ENCODE results near the gene ABCG8. TPM values are rescaled to one million over a fixed set of nuclear protein-coding genes. Genes with fewer than 3 reads are reported as not detected.

ABCG8 gene
- total RNA-seq = not detected

DNA sequence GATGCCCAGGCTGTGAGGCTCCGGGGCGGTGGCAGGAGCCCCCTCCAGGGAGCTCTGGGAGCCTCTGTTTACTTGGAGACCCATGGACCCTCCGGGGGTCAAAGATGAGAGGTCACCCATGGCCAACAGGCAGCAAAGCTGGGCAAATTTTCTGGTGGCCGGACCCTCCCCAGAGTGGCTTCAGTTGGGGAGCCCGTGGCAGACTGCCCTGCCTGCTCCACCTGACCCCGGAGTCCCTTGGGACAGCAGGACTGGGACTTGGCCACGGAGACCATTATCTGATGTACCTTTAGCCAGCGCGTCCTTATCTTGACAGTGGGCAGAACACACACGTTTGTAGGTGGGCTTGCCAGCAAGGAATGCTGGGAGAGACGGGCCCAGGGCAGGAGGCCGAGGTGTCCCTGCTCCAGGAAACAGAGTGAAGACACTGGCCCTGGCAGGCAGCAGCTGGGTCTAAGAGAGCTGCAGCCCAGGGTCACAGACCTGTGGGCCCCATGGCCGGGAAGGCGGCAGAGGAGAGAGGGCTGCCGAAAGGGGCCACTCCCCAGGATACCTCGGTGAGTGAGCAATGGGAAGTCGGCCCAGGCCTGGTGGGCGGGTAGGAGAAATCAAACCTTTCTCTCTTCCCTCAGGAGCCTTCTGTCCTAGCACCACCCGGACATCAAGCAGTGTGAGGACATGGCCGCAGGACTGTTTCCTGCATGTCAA, at the start of gene ABCG8, which contains the start of gene ABCG5:
ABCG8 (plus strand) TSS at position 412 of the 708 bp plus-strand sequence; CDS start at position 495, 83 bp downstream.
ABCG5 (minus strand) TSS at position 280 of the 708 bp plus-strand sequence; CDS start at position 120, 160 bp downstream.
- H3K4me3 Mint-ChIP-seq = no peak within 1 kb of the TSS

DNA sequence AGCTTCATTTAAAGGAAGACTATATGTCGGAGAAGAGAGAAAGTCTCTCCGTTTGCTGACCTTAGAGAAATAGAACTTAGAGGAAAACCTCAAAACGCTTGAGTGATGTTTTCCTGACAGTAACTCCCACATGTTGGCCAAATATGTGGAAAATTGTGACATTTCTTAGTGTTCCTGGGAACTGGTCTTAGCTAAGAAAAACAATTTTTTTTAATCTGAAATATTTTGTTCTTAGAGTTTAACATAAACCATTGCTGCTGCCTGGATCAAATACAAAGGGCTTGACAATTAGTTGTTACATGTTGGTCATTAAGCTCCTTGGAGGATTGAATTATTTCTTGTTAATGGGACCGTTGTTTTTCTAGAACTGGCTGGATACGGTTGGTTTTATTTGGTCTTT, 48.6 kb upstream of the ABCG8 start:
- CTCF ChIA-PET = interaction anchor here (0.6 kb wide), 1 partner anchor 195 kb away, joined by 5 read pairs; no protein-coding TSS in a partner anchor
- H3K27me3 Mint-ChIP-seq (ENCODE audit: low read depth) = no peaks in the 10 kb centered on the region
- no peak overlapping the region for H3K27ac Mint-ChIP-seq
- intact Hi-C loops (cut with micrococcal nuclease) = no loop called here
- no peak for DNase-seq
- H3K4me1 Mint-ChIP-seq (ENCODE audit: low read depth) = peaks cover 23% of the 10 kb centered on the region
- H3K36me3 Mint-ChIP-seq (ENCODE audit: low read depth) = peaks cover 1% of the 10 kb centered on the region
- no peak overlapping the region for H3K4me3 Mint-ChIP-seq
- no peaks in the 10 kb centered on the region for H3K9me3 Mint-ChIP-seq

More for the DNA sequence above, at the start of gene ABCG8, which contains the start of gene ABCG5:
- intact Hi-C loops (cut with micrococcal nuclease) = no loop called here
- no peaks in the 10 kb centered on the region for H3K36me3 Mint-ChIP-seq (ENCODE audit: low read depth)
- CTCF ChIA-PET = no interaction called here
- no peaks in the 10 kb centered on the region for H3K4me1 Mint-ChIP-seq (ENCODE audit: low read depth)
- no peaks in the 10 kb centered on the region for H3K27me3 Mint-ChIP-seq (ENCODE audit: low read depth)
- no peaks in the 10 kb centered on the region for H3K9me3 Mint-ChIP-seq
- no peak for DNase-seq
- H3K27ac Mint-ChIP-seq = no peak within 1 kb of the TSS

DNA sequence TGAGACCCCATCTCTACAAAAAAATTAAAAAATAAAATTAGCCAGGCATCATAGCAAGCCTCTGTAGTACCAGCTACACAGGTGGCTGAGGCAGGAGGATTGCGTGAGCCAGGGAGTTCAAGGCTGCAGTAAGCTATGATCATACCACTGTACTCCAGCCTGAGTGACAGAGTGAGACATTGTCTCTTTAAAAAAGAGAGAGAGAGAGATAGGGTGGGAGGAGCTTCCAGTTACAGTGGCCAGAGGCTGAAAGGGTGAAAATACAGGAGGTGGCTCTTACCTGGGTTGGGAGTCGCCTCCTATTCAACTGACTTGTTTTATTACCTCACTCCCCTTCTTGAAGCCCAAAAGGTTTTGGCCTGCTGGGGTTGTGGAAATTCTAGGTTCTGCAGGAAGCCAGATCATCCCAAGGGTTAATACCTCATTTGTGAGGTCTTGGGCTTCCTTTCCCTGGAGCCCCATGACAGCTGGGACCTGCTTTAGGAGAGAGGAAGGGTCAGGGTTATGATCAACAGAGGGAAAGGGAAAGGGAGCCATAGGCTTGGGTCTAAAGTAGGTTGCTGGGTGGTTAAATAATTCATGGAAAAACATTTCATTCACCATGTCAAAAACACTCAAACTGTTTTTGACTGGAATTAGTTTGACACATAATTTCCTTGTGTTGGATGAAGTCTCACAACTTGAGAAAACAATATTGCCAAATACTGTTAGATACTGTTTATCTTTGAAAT, 47.6 kb upstream of the ABCG8 start:
- H3K27ac Mint-ChIP-seq = no peak overlapping the region

DNA sequence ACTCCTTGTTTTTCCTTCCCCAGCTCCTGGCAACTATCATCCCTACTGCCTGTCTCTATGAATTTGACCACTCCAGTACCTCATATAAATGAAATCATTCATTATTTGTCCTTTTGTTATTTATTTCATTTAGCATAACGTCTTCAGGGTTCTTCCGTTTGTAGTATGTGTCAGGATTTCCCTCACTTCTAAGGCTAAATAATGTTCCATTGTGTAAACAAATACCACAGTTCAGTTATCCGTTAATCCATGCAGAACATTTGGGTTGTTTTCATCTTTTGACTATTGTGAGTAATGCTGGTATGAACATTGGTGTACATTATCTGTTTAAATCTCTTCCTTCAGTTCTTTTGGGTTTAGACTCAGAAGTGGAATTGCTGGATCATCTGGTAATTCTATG, 46.1 kb upstream of the ABCG8 start:
- Mint-ChIP-seq H3K27ac (no peak overlapping the region), H3K9me3 (no peaks in the 10 kb centered on the region), H3K4me1 (ENCODE audit: low read depth) (peaks cover 18% of the 10 kb centered on the region), H3K36me3 (ENCODE audit: low read depth) (peaks cover 1% of the 10 kb centered on the region), H3K4me3 (no peak overlapping the region), H3K27me3 (ENCODE audit: low read depth) (no peaks in the 10 kb centered on the region)
- DNase-seq = no peak
- CTCF ChIA-PET = no interaction called here
- intact Hi-C loops (cut with micrococcal nuclease) = no loop called here

More for the DNA sequence above, 47.6 kb upstream of the ABCG8 start:
- intact Hi-C loops (cut with micrococcal nuclease) = no loop called here
- no peaks in the 10 kb centered on the region for H3K27me3 Mint-ChIP-seq (ENCODE audit: low read depth)
- H3K4me1 Mint-ChIP-seq (ENCODE audit: low read depth) = peaks cover 23% of the 10 kb centered on the region
- no peaks in the 10 kb centered on the region for H3K9me3 Mint-ChIP-seq
- CTCF ChIA-PET = no interaction called here
- H3K36me3 Mint-ChIP-seq (ENCODE audit: low read depth) = peaks cover 1% of the 10 kb centered on the region
- DNase-seq = no peak
- H3K4me3 Mint-ChIP-seq = no peak overlapping the region

DNA sequence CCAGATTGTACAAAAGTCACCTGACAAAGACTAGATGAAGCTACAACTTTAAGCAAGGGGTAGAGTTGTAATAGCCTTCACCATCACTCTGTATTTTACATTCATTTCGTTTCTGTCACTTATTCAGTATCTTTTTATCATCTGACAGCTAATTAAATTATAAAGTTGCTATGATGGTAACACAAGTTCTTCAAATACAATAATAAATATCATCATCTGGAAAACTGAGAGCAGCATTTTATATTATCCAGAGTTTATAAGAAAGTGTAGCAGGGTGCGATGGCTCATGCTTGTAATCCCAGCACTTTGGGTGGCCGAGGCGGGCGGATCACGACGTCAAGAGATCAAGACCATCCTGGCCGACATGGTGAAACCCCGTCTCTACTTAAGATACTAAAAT, 43.8 kb upstream of the ABCG8 start:
- Mint-ChIP-seq H3K4me1 (ENCODE audit: low read depth) (peaks cover under 1% of the 10 kb centered on the region), H3K27ac (no peak overlapping the region), H3K9me3 (no peaks in the 10 kb centered on the region), H3K36me3 (ENCODE audit: low read depth) (no peaks in the 10 kb centered on the region), H3K27me3 (ENCODE audit: low read depth) (no peaks in the 10 kb centered on the region), H3K4me3 (no peak overlapping the region)
- DNase-seq = no peak
- intact Hi-C loops (cut with micrococcal nuclease) = no loop called here
- CTCF ChIA-PET = no interaction called here

DNA sequence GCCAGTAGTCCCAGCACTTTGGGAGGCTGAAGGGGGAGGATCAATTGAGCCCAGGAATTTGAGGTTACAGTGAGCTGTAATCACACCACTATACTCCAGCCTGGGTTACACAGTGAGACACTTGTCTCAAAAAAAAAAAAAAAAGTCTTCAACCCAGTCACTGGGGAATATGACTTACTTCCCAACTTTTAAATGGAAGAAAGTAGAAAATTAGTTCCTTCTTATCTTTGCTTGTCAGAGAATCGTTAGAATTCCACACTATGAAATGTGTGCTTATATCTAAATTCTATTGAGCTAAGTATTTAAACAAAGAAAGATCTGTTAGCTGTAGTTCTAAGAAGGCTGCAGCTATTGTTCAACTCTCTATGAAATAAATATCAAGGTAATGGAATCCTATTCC, 42.6 kb upstream of the ABCG8 start:
- Mint-ChIP-seq H3K4me1 (ENCODE audit: low read depth) (no peaks in the 10 kb centered on the region), H3K4me3 (no peak overlapping the region), H3K9me3 (no peaks in the 10 kb centered on the region), H3K27ac (no peak overlapping the region), H3K27me3 (ENCODE audit: low read depth) (no peaks in the 10 kb centered on the region), H3K36me3 (ENCODE audit: low read depth) (no peaks in the 10 kb centered on the region)
- DNase-seq = no peak
- CTCF ChIA-PET = interaction anchor here (0.6 kb wide), 2 partner anchors 669 to 1162 kb away, joined by 3 read pairs; no protein-coding TSS in a partner anchor
- intact Hi-C loops (cut with micrococcal nuclease) = no loop called here

DNA sequence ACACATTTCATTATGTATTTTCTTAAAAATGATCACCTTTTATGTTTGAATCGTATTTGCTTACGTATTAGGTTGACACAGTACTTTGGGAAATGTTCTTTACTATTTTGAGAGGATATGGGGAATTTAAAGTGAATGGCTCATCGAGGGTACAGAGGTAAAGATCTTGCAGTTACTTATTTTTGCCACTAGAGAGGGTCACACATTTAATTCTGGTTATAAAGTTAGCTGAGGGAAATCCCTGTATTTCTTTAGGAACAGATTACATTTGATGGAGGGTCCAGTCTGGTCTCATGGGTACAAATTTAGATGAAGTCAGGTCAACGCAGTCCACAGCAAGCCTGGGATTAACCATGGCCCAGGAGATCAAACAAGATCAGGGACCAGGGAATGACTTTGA, 40.5 kb upstream of the ABCG8 start:
- no peak overlapping the region for H3K27ac Mint-ChIP-seq
- H3K36me3 Mint-ChIP-seq (ENCODE audit: low read depth) = no peaks in the 10 kb centered on the region
- no peak overlapping the region for H3K4me3 Mint-ChIP-seq
- no peaks in the 10 kb centered on the region for H3K4me1 Mint-ChIP-seq (ENCODE audit: low read depth)
- CTCF ChIA-PET = interaction anchor here (0.9 kb wide), 1 partner anchor 27 kb away, joined by 3 read pairs; no protein-coding TSS in a partner anchor
- no peaks in the 10 kb centered on the region for H3K27me3 Mint-ChIP-seq (ENCODE audit: low read depth)
- DNase-seq = no peak
- no peaks in the 10 kb centered on the region for H3K9me3 Mint-ChIP-seq
- intact Hi-C loops (cut with micrococcal nuclease) = no loop called here

DNA sequence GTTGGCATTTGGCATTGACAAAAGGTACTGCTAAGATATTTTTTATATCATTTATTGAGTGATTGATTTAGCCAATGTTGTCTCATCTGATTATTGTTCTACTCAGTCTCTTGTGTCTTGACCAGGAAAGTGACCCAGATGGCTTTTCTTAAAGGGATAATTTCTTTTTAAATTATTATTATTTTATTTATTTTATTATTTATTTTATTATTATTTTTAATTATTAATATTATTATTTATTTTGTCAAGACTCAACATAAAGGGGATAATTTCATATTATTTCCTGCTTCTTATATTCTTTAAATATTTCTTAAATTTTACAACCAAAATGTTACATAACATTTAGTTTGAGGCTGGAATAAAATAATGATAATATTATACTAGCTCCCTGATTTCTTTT, 37.9 kb upstream of the ABCG8 start:
- Mint-ChIP-seq H3K9me3 (no peaks in the 10 kb centered on the region), H3K27ac (no peak overlapping the region), H3K27me3 (ENCODE audit: low read depth) (no peaks in the 10 kb centered on the region), H3K4me3 (no peak overlapping the region), H3K36me3 (ENCODE audit: low read depth) (no peaks in the 10 kb centered on the region), H3K4me1 (ENCODE audit: low read depth) (no peaks in the 10 kb centered on the region)
- CTCF ChIA-PET = no interaction called here
- no peak for DNase-seq
- intact Hi-C loops (cut with micrococcal nuclease) = no loop called here

DNA sequence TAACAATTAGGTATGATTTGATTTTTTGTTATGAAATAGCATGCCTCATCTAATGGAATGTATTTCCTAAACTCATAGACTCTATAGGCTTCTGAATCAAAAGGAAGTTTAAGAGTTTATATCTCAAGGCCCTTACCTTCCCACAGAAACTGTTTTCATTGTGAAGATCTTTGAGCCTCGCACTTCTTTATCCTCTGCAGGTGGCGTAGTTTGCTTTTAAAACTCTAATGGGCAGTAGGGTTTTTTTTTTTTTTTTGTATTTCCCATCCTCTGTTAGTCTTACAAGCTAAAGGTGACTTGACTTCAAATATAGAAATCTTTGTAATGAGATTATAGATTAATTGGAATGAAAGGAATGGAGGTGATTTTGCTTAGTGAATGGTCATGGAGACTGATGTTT, 36.6 kb upstream of the ABCG8 start:
- Mint-ChIP-seq H3K36me3 (ENCODE audit: low read depth) (peaks cover 3% of the 10 kb centered on the region), H3K27me3 (ENCODE audit: low read depth) (no peaks in the 10 kb centered on the region), H3K9me3 (no peaks in the 10 kb centered on the region), H3K4me3 (no peak overlapping the region), H3K4me1 (ENCODE audit: low read depth) (no peaks in the 10 kb centered on the region), H3K27ac (no peak overlapping the region)
- CTCF ChIA-PET = no interaction called here
- no peak for DNase-seq
- intact Hi-C loops (cut with micrococcal nuclease) = no loop called here

DNA sequence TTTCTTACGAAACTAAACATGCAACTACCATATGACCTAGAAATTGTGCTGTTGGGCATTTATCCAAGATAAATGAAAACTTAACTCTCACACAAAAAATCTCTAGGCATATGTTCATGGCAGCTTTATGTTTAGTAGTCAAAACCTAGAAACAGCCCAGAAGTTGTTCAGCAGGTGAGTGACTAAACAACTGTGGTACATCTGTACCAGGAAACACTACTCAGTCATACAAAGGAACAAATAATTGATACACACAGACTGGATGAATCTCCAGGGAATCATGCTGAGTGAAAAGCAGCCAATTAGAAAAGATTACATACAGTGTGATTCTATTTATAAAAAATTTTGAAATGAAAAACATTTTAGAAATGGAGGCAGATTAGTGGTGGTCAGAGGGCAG, 35.7 kb upstream of the ABCG8 start:
- intact Hi-C loops (cut with micrococcal nuclease) = no loop called here
- CTCF ChIA-PET = no interaction called here
- H3K27me3 Mint-ChIP-seq (ENCODE audit: low read depth) = no peaks in the 10 kb centered on the region

DNA sequence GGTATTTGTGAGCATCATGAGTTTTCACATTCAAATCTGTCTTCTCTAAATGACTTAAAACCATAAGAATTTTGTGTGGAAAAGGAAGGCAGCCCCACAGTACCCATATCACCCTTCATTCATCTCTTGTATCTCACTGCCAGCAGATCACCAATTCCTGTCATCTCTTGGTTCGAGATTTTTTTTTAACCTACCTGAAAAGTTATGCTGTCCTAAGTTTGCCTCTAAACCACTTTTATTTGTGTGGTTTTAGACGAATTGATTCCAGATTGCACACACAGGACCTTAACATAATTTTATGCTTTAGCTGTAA, 32.1 kb upstream of the ABCG8 start:
- no peaks in the 10 kb centered on the region for H3K27me3 Mint-ChIP-seq (ENCODE audit: low read depth)
- H3K9me3 Mint-ChIP-seq = no peaks in the 10 kb centered on the region
- no peak overlapping the region for H3K4me3 Mint-ChIP-seq
- no peaks in the 10 kb centered on the region for H3K4me1 Mint-ChIP-seq (ENCODE audit: low read depth)
- peaks cover 3% of the 10 kb centered on the region for H3K36me3 Mint-ChIP-seq (ENCODE audit: low read depth)
- DNase-seq = no peak
- CTCF ChIA-PET = interaction anchor here (0.6 kb wide), 1 partner anchor 83 kb away, joined by 3 read pairs; no protein-coding TSS in a partner anchor
- intact Hi-C loops (cut with micrococcal nuclease) = no loop called here
- no peak overlapping the region for H3K27ac Mint-ChIP-seq

More for the DNA sequence above, 35.7 kb upstream of the ABCG8 start:
- H3K36me3 Mint-ChIP-seq (ENCODE audit: low read depth) = peaks cover 3% of the 10 kb centered on the region
- no peak overlapping the region for H3K4me3 Mint-ChIP-seq
- H3K9me3 Mint-ChIP-seq = no peaks in the 10 kb centered on the region
- no peaks in the 10 kb centered on the region for H3K4me1 Mint-ChIP-seq (ENCODE audit: low read depth)
- no peak overlapping the region for H3K27ac Mint-ChIP-seq
- DNase-seq = no peak

DNA sequence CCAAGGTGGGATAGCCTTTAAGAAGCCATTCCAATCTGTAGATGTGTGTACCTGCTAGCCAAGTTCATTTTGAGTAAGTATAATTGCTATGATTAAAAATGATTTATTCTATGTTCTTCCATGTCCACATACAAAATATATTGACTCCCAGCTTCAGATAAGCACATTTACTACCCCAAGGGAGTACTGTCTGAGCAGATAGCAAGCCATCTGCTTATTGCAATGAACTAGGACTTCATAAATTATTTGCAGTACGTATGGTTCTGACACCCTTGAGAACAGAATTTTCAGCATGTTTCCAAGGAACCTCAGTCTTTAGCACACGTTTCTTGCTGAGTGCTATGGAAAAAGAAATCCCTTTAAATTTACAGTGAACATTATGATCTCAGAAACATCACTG, 28.3 kb upstream of the ABCG8 start:
- DNase-seq = no peak
- Mint-ChIP-seq H3K4me1 (ENCODE audit: low read depth) (no peaks in the 10 kb centered on the region), H3K9me3 (peaks cover under 1% of the 10 kb centered on the region), H3K27ac (no peak overlapping the region), H3K4me3 (no peak overlapping the region), H3K36me3 (ENCODE audit: low read depth) (peaks cover 3% of the 10 kb centered on the region), H3K27me3 (ENCODE audit: low read depth) (no peaks in the 10 kb centered on the region)
- CTCF ChIA-PET = no interaction called here
- intact Hi-C loops (cut with micrococcal nuclease) = no loop called here

DNA sequence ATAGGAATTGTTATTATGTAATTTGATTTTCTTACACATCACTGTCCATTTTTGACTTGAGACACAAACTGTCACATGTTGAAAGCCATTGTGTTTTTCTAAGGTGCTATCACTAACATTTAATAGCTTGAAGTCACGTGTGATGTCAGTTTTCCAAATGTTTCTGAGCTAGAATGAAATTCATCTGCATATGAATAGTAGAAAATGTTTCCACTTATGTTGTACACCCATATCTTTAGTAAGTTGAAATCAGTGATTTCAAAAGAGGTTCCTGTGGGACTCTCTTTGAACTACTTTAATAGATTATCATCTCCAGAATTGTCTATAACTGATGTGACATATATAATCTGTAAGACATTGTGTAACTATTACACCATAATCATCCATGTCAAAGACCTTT, 27.9 kb upstream of the ABCG8 start:
- no peak overlapping the region for H3K27ac Mint-ChIP-seq

More for the DNA sequence above, 27.9 kb upstream of the ABCG8 start:
- no peaks in the 10 kb centered on the region for H3K27me3 Mint-ChIP-seq (ENCODE audit: low read depth)
- peaks cover 3% of the 10 kb centered on the region for H3K36me3 Mint-ChIP-seq (ENCODE audit: low read depth)
- no peak overlapping the region for H3K4me3 Mint-ChIP-seq
- no peaks in the 10 kb centered on the region for H3K4me1 Mint-ChIP-seq (ENCODE audit: low read depth)
- intact Hi-C loops (cut with micrococcal nuclease) = no loop called here
- H3K9me3 Mint-ChIP-seq = peaks cover 3% of the 10 kb centered on the region
- CTCF ChIA-PET = no interaction called here
- no peak for DNase-seq
